HepG2 (cell line): Measurements from ENCODE around the gene TUBA1C. TPM values are rescaled to one million over a fixed set of nuclear protein-coding genes. Genes with fewer than 3 reads are reported as not detected.

Experiments used
- BCL6 ChIP-seq: IDR thresholded peaks from 2 replicates; pipeline ENCODE4 v1.6.1; 2016; ENCODE audit warnings: missing genetic modification reagents, missing compliant biosample characterization
- DMAP1 ChIP-seq: IDR thresholded peaks from 2 replicates; pipeline ENCODE4 v1.6.1; 2016
- KDM3A ChIP-seq: IDR thresholded peaks from 2 replicates; pipeline ENCODE4 v1.6.1; 2018; ENCODE audit warnings: low read depth, missing compliant biosample characterization
- MED1 ChIP-seq: sonication (generic); formaldehyde crosslinking; IDR thresholded peaks from 2 replicates; pipeline ENCODE4 v1.4.0; 2020; ENCODE audit warnings: missing genetic modification reagents
- NCOR1 ChIP-seq: fragments of 200-600 bp; sonication (generic); IDR thresholded peaks from 2 replicates; pipeline ENCODE4 v1.7.0; 2017; ENCODE audit warnings: antibody characterized with exemption, low read length, borderline replicate concordance
- ZBTB4 ChIP-seq: sonication (generic); formaldehyde crosslinking; IDR thresholded peaks from 2 replicates; pipeline ENCODE4 v1.4.0; 2020; ENCODE audit warnings: missing genetic modification reagents, mild to moderate bottlenecking, borderline replicate concordance
- ZNF18 ChIP-seq: sonication (generic); formaldehyde crosslinking; IDR thresholded peaks from 2 replicates; pipeline ENCODE4 v1.8.0; 2022; ENCODE audit warnings: mild to moderate bottlenecking, missing genetic modification reagents; ENCODE audit not compliant: insufficient replicate concordance
- ZNF512B ChIP-seq: sonication (generic); formaldehyde crosslinking; IDR thresholded peaks from 2 replicates; pipeline ENCODE4 v1.5.1; 2020; ENCODE audit warnings: missing genetic modification reagents, mild to moderate bottlenecking, borderline replicate concordance
- polyA plus RNA-seq, 8 experiments: library from polyadenylated mRNA; depleted of rRNA in 3 of 8; stranded (reverse) in 7 of 8; unstranded in 1 of 8; fragments of >200 nt; fragmentation: Illumina TruSeq in 4 of 8; extraction: Trizol in 4 of 8; gene quantifications; 2 replicates each; pipeline versions ENCODE4 v1.2.1 to v1.2.3, GENCODE V29; 2011 to 2016; ENCODE audit warnings: low read depth in 4 of 8, missing spikeins in 1 of 8, mixed read lengths in 1 of 8; ENCODE audit not compliant: insufficient read depth in 1 of 8
- total RNA-seq, 5 experiments: library from RNA; depleted of rRNA; stranded (reverse); fragments of >200 nt; fragmentation: Illumina TruSeq; extraction: Trizol; gene quantifications; 2 replicates each; pipeline ENCODE4 v1.2.3, GENCODE V29; 2016; ENCODE audit warnings: low read depth in 1 of 5
- TF ChIP-seq, protein P1 (sequence below), 2 experiments: sonication (generic) in 1 of 2; formaldehyde crosslinking in 1 of 2; IDR thresholded peaks; 2 replicates each; pipeline versions ENCODE4 v1.4.0 to v1.6.1; 2016 to 2020; ENCODE audit warnings: borderline replicate concordance in 1 of 2, low read depth in 1 of 2, mild to moderate bottlenecking in 1 of 2, missing genetic modification reagents in 1 of 2
- TF ChIP-seq, protein P2 (sequence below): sonication (generic); formaldehyde crosslinking; IDR thresholded peaks from 2 replicates; pipeline ENCODE4 v1.8.1; 2022; ENCODE audit warnings: low read depth, mild to moderate bottlenecking, missing genetic modification reagents

Gene TUBA1C
- total and polyA plus RNA-seq, 2 of the 13 experiments (the other 11 are each of a cell fraction or from before 2014, with no cell fraction given) = 693 to 1,075 TPM

DNA sequence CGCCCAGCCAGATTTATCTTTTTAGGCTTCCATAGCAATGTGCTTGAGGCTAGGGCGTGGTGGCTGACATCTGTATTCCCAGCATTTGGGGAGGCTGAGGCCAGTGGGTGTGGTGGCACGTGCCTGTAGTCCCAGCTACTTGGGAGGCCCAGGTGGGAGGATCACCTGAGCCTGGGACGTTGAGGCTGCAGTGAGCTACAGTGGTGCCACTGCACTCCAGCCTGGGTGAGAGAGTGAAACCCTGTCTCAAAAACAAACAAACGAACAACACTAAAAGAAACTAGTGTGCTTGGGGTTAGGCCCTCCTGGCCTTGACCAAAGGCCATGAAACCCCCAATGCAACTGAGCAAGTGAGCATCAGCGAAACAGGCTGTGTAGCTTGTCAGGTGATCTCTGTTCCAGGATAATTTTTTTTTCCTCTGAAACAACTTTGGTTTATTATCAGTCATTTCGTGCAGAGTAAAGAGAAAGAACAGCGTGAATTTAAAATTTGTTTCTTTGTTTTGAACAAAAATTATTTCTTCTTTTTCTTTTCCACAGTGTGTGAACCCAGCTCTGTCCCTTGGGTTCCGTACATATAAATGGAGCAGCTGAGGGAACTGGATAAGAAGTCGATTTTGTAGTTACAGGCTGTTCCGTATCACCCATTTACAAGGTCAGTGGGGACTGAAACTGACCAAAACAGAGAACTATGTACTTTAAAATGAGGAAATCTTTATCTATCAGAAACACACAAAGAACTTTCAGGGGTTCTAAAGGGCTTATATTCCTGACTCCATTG lies 8.8 kb upstream of the TUBA1C start (continued):
- TF ChIP-seq, protein P1, sequence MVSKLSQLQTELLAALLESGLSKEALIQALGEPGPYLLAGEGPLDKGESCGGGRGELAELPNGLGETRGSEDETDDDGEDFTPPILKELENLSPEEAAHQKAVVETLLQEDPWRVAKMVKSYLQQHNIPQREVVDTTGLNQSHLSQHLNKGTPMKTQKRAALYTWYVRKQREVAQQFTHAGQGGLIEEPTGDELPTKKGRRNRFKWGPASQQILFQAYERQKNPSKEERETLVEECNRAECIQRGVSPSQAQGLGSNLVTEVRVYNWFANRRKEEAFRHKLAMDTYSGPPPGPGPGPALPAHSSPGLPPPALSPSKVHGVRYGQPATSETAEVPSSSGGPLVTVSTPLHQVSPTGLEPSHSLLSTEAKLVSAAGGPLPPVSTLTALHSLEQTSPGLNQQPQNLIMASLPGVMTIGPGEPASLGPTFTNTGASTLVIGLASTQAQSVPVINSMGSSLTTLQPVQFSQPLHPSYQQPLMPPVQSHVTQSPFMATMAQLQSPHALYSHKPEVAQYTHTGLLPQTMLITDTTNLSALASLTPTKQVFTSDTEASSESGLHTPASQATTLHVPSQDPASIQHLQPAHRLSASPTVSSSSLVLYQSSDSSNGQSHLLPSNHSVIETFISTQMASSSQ (IDR thresholded peaks at IDR 0.05; ENCODE audit: low read depth) = no peak
- TF ChIP-seq, protein P1 (CRISPR knock-in tag; IDR thresholded peaks at IDR 0.05; ENCODE audit: borderline replicate concordance) = peak; percentile 44; the same call in 1 of the 2 replicates
- TF ChIP-seq ZBTB4 (CRISPR knock-in tag) (no peak), ZNF18 (no peak), DMAP1 (CRISPR knock-in tag) (peak; percentile 28; the same call in 1 of the 2 replicates), MED1 (peak; percentile 51), ZNF512B (CRISPR knock-in tag) (0 out of 2 replicates have a peak, but pooled peaks have one; percentile 55), BCL6 (peak; percentile 74), KDM3A (CRISPR knock-in tag) (0 out of 2 replicates have a peak, but pooled peaks have one; percentile 26), NCOR1 (peak; percentile 48; the same call in 1 of the 2 replicates)
- TF ChIP-seq, protein P2, sequence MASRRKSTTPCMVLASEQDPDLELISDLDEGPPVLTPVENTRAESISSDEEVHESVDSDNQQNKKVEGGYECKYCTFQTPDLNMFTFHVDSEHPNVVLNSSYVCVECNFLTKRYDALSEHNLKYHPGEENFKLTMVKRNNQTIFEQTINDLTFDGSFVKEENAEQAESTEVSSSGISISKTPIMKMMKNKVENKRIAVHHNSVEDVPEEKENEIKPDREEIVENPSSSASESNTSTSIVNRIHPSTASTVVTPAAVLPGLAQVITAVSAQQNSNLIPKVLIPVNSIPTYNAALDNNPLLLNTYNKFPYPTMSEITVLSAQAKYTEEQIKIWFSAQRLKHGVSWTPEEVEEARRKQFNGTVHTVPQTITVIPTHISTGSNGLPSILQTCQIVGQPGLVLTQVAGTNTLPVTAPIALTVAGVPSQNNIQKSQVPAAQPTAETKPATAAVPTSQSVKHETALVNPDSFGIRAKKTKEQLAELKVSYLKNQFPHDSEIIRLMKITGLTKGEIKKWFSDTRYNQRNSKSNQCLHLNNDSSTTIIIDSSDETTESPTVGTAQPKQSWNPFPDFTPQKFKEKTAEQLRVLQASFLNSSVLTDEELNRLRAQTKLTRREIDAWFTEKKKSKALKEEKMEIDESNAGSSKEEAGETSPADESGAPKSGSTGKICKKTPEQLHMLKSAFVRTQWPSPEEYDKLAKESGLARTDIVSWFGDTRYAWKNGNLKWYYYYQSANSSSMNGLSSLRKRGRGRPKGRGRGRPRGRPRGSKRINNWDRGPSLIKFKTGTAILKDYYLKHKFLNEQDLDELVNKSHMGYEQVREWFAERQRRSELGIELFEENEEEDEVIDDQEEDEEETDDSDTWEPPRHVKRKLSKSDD (CRISPR knock-in tag) = 0 out of 2 replicates have a peak, but pooled peaks have one; percentile 40
